Upper lobe of left lung (tissue), 4 donors: Measurements from ENCODE around the gene TMEM187.

Experiments used
- CTCF ChIP-seq, 6 experiments: fragments of 450-650 bp in 4 of 6; fragments of 200-600 bp in 2 of 6; sonication (generic) in 2 of 6; IDR thresholded peaks; one replicate each; pipeline ENCODE4 v1.5.1; 2016 to 2019; ENCODE audit warnings: antibody characterized with exemption in 6 of 6
- POLR2A ChIP-seq, 4 donors: fragments of 450-650 bp; IDR thresholded peaks; one replicate each; pipeline ENCODE4 v1.5.1; 2016 to 2017; ENCODE audit warnings: antibody characterized with exemption in 4 of 4, mild to moderate bottlenecking in 2 of 4

- TF ChIP-seq CTCF (IDR thresholded peaks at IDR 0.05): no peak
- TF ChIP-seq POLR2A (IDR thresholded peaks at IDR 0.05): no peak
These were observed 7.1 kb upstream of the TMEM187 start for GRCh38 chrX:153965406-153965805.
